ENCODE data around the gene BPI.
"Not testable (repeated sequence)": the region's sequence is repeated elsewhere in the genome, so short reads cannot be mapped to it uniquely, and the experiment has no call there.

Gene BPI

GRCh38 chr20:38358556-38358955, 54.6 kb downstream of the BPI start:
- TF ChIP-seq CTCF (IDR thresholded peaks at IDR 0.05): no peak
- TF ChIP-seq ZFX (IDR thresholded peaks at IDR 0.05; ENCODE audit: borderline replicate concordance): no peak
- no peak overlapping the region for H3K27ac ChIP-seq

- no peak for TF ChIP-seq ZFX (IDR thresholded peaks at IDR 0.05; ENCODE audit: borderline replicate concordance)
- no peak overlapping the region for H3K27ac ChIP-seq
Measured at GRCh38 chr20:38363004-38363747, 59.2 kb downstream of the BPI start.

- H3K27ac ChIP-seq: no peak overlapping the region
- TF ChIP-seq ZFX (IDR thresholded peaks at IDR 0.05; ENCODE audit: borderline replicate concordance) (no peak), CTCF (IDR thresholded peaks at IDR 0.05) (no peak)
Measured at GRCh38 chr20:38369389-38369788, 65.4 kb downstream of the BPI start.

- TF ChIP-seq CTCF (IDR thresholded peaks at IDR 0.05) (no peak), ZFX (IDR thresholded peaks at IDR 0.05; ENCODE audit: borderline replicate concordance) (no peak)
- no peak overlapping the region for H3K27ac ChIP-seq
Measured at GRCh38 chr20:38372806-38373205, 68.8 kb downstream of the BPI start.

GRCh38 chr20:38373231-38373867, 69.4 kb downstream of the BPI start:
- H3K27ac ChIP-seq: no peak overlapping the region
- no peak for TF ChIP-seq CTCF (IDR thresholded peaks at IDR 0.05)
- TF ChIP-seq ZFX (IDR thresholded peaks at IDR 0.05; ENCODE audit: borderline replicate concordance): no peak

GRCh38 chr20:38373898-38374297, 69.9 kb downstream of the BPI start:
- no peak overlapping the region for H3K27ac ChIP-seq
- TF ChIP-seq CTCF (IDR thresholded peaks at IDR 0.05) (no peak), ZFX (IDR thresholded peaks at IDR 0.05; ENCODE audit: borderline replicate concordance) (no peak)

- no peak overlapping the region for H3K27ac ChIP-seq
- TF ChIP-seq ZFX (IDR thresholded peaks at IDR 0.05; ENCODE audit: borderline replicate concordance) (no peak), CTCF (IDR thresholded peaks at IDR 0.05) (no peak)
Measured at GRCh38 chr20:38377039-38377685, 73.2 kb downstream of the BPI start.

- H3K27ac ChIP-seq: not testable (repeated sequence)
Measured at GRCh38 chr20:38377838-38378237, 73.9 kb downstream of the BPI start.

All from 22Rv1 (cell line).